Activated T-helper 1 cell treated with anti-CD3 and anti-CD28 coated beads, Interleukin-12 subunit alpha, Interleukin-12 subunit beta, Interleukin-2, Interleukin-4 antibody, amounts not matched to agents 30 ng/mL and 10 ng/mL and 1 ng/mL, durations not matched to agents 14 hours and 24 hours and 36 hours (primary cell): ENCODE measurements around the gene ATG7. TPM values are rescaled to one million over a fixed set of nuclear protein-coding genes. Genes with fewer than 3 reads are reported as not detected.

Experiments
- DNase-seq: peaks from one replicate; pipeline ENCODE4 v3.0.0; 2021; ENCODE audit warnings: low spot score
- H3K27ac Mint-ChIP-seq: one replicate; pipeline ENCODE4 v1.8.0; 2021; ENCODE audit warnings: mild to moderate bottlenecking, mixed read lengths
- H3K27me3 Mint-ChIP-seq: one replicate; pipeline ENCODE4 v1.8.0; 2022; ENCODE audit warnings: mild to moderate bottlenecking, moderate library complexity, mixed read lengths; ENCODE audit not compliant: insufficient read depth
- H3K36me3 Mint-ChIP-seq: one replicate; pipeline ENCODE4 v1.8.0; 2021; ENCODE audit warnings: low read depth, mixed read lengths
- H3K4me1 Mint-ChIP-seq: one replicate; pipeline ENCODE4 v1.8.0; 2021; ENCODE audit warnings: low read depth, mixed read lengths
- H3K4me3 Mint-ChIP-seq: one replicate; pipeline ENCODE4 v1.8.0; 2021; ENCODE audit warnings: mild to moderate bottlenecking, moderate library complexity, mixed read lengths
- H3K9me3 Mint-ChIP-seq: one replicate; pipeline ENCODE4 v1.8.0; 2021; ENCODE audit warnings: mixed read lengths
- intact Hi-C: fragments of 100-400 bp; cut with micrococcal nuclease; formaldehyde crosslinking; loops from one replicate; pipeline ENCODE4 v1.15.1; 2024
- total RNA-seq: library from RNA; stranded (reverse); gene quantifications from 2 replicates; pipeline ENCODE4 v1.2.3, GENCODE V29; 2022

Gene ATG7
- total RNA-seq, 1 donor from 2014 or later: 38.6 TPM

DNA sequence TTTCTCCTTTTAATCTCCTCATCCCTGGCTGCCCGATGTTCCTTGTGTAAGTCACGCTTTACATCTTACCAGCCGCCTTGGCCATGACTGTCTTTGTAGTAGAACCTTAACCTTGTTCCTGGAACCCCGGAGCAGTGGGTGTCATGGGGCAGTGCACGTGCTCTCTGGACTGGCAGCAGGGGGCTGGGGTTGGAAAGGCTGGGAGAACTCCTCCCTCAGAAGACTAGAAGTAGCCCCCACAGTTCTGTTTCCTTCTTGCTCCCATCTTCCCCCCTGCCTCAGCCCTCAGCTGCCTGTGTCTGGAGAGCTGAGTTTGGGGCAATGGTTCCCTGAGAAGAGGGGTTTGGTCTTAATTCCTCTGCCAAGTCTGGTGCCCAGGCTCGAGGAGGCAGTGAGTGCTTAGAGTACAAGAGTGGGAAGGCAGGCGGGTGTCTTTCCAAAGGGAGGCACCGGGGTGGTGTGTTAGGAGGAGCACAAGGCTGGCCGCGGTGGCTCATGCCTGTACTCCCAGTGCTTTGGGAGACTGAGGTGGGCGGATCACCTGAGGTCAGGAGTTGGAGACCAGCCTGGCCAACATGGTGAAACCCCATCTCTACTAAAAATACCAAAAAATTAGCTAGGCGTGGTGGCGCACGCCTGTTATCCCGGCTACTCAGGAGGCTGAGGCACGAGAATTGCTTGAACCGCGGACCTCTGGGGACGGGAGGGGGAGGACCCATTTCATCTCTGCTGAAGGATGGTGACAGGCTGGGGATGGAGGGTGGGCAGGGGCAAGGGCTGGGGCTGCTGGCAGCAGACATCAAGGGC, 271.1 kb downstream of the ATG7 start:
- H3K4me1 Mint-ChIP-seq: no peaks in the 10 kb centered on the region
- peaks cover 4% of the 10 kb centered on the region for H3K36me3 Mint-ChIP-seq
- DNase-seq: no peak
- intact Hi-C loops: no loop called here
- peaks cover 10% of the 10 kb centered on the region for H3K9me3 Mint-ChIP-seq
- no peak overlapping the region for H3K27ac Mint-ChIP-seq
- no peaks in the 10 kb centered on the region for H3K27me3 Mint-ChIP-seq
- H3K4me3 Mint-ChIP-seq: no peak overlapping the region

DNA sequence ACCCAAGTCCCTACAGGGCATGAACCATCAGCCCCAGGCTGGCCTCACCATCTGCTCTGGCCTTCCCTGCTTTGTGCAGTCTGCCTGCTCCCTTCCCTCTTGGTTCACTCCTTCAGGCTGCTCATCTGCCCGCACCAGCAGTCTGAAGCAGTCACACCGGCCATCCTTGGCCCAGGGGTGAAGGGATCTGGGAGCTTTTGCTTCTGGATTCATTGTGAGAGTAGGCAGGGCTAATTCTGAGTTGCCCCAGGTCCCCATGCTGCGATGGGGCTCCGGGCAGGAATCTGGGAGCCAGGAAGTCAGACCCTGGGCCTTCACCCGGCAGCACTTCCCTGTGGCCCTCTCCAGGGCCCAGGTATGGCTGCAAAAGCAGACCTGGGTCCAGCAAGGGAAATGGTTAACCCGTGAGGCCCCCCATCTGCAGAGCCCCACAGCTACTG, 271.8 kb downstream of the ATG7 start:
- peaks cover 10% of the 10 kb centered on the region for H3K9me3 Mint-ChIP-seq

DNA sequence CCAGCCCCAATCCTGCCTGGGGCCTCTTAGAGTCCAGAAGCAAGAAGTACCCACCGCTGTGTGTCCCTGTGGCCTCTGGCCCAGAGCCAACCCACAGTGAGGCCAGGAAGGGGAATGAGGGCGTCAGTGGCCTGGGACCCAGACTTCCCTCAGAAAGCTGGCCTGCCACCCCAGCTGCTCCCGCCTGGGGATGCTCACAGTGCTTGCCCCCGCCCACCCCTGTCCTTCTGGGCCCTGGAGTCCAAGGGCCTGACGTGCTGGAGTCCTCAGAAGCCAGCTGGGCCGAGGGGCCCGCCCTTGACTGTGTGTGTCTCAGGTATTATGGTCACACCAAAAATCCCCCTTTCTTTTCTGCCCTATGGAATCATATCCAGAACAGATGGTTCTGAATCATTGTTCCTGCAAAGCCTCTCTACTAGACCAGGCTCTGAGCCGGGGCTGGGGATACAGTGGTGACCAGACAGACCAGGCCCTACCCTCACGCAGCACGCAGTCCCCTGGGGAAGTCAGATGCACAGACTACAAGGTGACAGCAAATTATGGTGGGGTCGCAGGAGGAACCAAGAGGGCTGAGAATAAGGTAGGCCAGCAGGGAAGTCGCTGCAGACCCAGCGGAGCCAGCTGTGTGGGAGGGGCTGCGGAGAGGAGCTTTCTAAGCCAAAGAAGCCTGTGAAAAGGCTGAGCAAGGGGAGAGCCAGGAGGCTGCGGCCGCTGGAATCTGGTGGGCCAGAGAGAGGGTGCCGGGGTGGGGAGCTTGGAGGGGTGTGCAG, 272.4 kb downstream of the ATG7 start:
- Mint-ChIP-seq H3K9me3 (peaks cover 10% of the 10 kb centered on the region), H3K4me3 (no peak overlapping the region), H3K27ac (no peak overlapping the region), H3K4me1 (no peaks in the 10 kb centered on the region), H3K36me3 (peaks cover 4% of the 10 kb centered on the region), H3K27me3 (no peaks in the 10 kb centered on the region)
- no peak for DNase-seq
- intact Hi-C loops: no loop called here

More for the DNA sequence above, 271.8 kb downstream of the ATG7 start:
- Mint-ChIP-seq H3K4me3 (no peak overlapping the region), H3K36me3 (peaks cover 4% of the 10 kb centered on the region), H3K27me3 (no peaks in the 10 kb centered on the region), H3K27ac (no peak overlapping the region), H3K4me1 (no peaks in the 10 kb centered on the region)
- DNase-seq: no peak
- intact Hi-C loops: no loop called here

DNA sequence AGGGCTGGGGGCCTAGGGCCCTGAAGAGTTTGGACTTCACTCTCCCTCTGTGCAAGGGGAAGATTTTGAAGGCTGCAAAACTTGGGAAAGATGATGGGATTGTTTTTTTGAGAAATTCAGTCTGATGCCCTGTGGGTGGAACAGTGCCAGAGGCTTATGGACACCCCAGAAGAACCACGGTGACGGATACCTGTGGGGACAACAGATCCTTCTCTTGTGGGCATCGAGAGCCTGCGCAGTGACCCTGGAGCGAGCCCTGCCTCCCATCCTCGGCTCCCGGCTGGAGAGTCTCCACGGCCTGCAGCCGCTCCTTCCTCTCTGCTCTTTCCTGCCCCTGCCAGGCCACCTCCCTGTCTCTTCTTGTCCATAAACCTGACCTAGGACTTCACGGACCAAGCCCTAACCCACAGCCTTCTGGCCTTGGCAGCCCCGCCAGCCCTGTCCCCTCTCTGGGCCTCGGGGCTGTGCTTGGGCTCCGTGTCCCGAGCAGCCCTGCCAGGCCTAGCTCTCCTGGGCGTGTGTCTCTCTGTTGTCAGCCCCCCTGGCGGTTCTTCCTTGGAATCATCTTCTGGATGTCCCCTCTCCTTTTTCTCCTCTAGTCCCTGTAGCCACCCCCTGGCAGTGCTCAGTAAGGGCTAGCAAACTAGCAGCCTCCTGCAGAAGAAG, 273.1 kb downstream of the ATG7 start:
- Mint-ChIP-seq H3K36me3 (peaks cover 4% of the 10 kb centered on the region), H3K4me3 (no peak overlapping the region), H3K4me1 (no peaks in the 10 kb centered on the region), H3K27me3 (no peaks in the 10 kb centered on the region), H3K27ac (no peak overlapping the region), H3K9me3 (peaks cover 10% of the 10 kb centered on the region)
- intact Hi-C loops: no loop called here
- DNase-seq: no peak

DNA sequence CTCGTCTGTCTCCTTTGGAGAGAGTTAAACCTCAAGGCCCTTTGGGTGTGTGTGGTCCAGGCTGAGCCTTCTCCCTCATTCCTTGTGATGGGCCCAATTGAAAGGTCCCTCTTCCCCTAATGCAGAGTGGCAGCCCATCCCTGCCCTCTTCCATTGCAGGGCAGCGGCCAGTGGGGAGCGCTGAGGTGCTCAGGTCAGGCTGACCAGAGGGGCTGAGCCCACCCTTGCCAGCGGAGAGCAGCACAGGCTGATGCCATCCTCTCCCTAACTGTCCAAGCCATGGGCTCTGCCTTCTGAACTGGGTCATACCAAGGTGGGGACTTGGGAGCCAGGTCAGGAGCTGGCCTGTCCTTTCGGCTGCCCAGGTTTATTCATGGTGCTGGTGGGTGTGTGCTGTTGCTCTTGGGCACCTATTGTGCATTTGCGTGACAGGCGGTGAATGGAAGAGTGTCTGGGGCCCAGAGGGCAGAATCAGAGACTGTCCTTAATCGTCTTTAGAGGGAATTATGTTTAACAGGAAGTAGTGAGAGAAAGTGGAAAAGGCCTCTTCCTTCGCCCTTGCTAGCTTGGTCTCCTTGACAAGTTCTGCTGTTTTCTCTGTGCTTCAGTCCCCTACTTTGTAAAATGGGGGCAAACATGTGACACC, 274.6 kb downstream of the ATG7 start:
- intact Hi-C loops: loop anchor here (2.0 kb wide), 1 partner anchor 80 kb away; no protein-coding TSS in a partner anchor
- Mint-ChIP-seq H3K9me3 (peaks cover 10% of the 10 kb centered on the region), H3K4me3 (no peak overlapping the region), H3K27ac (no peak overlapping the region), H3K27me3 (no peaks in the 10 kb centered on the region), H3K4me1 (no peaks in the 10 kb centered on the region), H3K36me3 (peaks cover 4% of the 10 kb centered on the region)
- DNase-seq: no peak

DNA sequence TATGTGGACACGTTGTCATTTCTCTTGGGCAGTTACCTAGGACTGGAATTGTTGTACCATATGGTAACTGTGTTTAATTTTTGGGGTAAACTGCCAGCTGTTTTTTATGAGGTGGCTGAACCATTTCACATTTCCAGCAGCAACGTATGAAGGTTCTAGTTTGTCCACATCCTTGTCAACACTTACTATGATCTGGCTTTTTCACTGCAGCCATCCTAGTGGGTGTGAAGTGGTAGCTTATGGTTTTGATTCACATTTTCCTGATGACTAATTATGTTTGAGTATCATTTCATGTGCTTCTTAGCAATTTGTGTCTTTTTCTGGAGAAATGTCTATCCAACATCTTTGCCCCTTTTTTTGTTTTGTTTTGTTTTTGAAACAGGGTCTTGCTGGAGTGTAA, 275.3 kb downstream of the ATG7 start:
- H3K27me3 Mint-ChIP-seq: no peaks in the 10 kb centered on the region
- peaks cover 4% of the 10 kb centered on the region for H3K36me3 Mint-ChIP-seq
- H3K4me1 Mint-ChIP-seq: no peaks in the 10 kb centered on the region
- no peak for DNase-seq
- intact Hi-C loops: loop anchor here (2.0 kb wide), 1 partner anchor 79 kb away; no protein-coding TSS in a partner anchor
- H3K27ac Mint-ChIP-seq: peak overlapping the region; percentile 29
- peaks cover 10% of the 10 kb centered on the region for H3K9me3 Mint-ChIP-seq
- no peak overlapping the region for H3K4me3 Mint-ChIP-seq

DNA sequence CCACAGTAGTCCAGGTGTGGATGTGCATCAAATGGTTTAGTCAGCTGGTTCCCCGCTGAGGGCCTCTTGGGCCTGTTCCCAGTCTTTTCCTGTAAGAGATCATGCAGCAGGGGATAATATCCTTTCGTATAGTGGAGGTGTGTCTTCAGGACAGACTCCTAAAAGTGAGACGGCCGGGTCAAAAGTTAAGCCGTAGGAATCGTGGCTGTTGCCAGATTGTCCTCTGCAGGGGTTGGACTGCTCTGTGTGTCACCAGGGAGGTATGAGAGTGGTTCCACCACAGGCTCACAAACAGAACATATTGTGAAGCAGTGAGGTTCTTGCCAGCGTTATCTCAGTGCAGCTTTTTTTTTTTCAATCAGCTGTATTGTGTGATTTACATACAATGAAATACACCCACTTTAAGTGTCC, 276.5 kb downstream of the ATG7 start:
- Mint-ChIP-seq H3K4me3 (no peak overlapping the region), H3K9me3 (peaks cover 10% of the 10 kb centered on the region), H3K27me3 (no peaks in the 10 kb centered on the region), H3K27ac (no peak overlapping the region), H3K4me1 (no peaks in the 10 kb centered on the region), H3K36me3 (peaks cover 8% of the 10 kb centered on the region)
- DNase-seq: no peak
- intact Hi-C loops: loop anchor here (2.0 kb wide), 1 partner anchor 94 kb away; the partner anchor contains the start of gene VGLL4

DNA sequence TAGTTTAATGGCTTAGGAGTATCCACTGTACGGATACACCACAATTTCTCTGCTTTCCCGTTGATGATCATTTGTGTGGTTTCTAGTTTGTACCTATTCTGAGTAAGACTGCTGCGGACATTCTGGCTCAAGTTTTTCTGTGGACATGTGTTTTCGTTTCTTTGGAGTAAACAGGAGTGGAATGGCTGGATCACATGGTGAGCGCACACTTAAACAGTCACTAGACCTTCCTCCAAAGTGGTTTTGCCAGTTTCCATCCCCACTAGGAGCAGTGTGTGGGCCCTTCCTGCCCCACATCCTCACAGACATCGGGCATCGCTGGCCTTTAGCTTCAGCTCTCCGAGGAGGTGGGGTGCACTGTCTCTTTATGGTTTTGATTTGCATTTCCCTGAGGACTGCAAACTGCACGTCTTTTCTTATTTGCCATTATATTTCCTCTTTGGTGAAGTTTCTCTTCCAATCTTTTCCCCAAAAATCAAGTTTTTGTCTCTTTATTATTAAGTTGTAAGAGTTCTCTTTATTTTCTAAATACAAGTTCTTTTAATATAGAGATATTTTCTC, 277.5 kb downstream of the ATG7 start:
- Mint-ChIP-seq H3K9me3 (peaks cover 10% of the 10 kb centered on the region), H3K36me3 (peaks cover 8% of the 10 kb centered on the region), H3K4me1 (no peaks in the 10 kb centered on the region), H3K27ac (no peak overlapping the region), H3K4me3 (no peak overlapping the region), H3K27me3 (no peaks in the 10 kb centered on the region)
- intact Hi-C loops: loop anchor here (2.0 kb wide), 1 partner anchor 93 kb away; the partner anchor contains the start of gene VGLL4
- no peak for DNase-seq

DNA sequence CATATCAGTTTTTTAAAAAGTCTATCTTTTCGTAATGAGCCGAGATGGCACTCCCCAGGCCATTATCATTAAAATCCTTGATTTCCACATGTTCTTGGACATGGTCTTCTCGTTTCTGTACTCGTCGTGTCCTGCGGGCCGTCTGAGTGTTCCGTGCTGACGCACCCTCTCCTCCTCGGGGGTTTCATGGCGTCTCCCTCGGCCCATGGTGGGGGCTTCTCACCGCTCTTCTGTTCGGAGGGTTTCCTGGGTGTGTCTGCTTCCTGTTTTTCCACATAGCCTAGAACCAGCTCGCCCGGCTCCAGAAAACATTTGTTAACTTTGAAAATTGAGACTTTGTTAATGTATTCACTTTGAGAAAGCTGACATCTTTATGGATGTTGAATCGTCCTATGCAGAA, 278.8 kb downstream of the ATG7 start:
- intact Hi-C loops: no loop called here
- no peak overlapping the region for H3K27ac Mint-ChIP-seq
- H3K4me3 Mint-ChIP-seq: no peak overlapping the region
- H3K4me1 Mint-ChIP-seq: no peaks in the 10 kb centered on the region
- no peak for DNase-seq
- H3K9me3 Mint-ChIP-seq: peaks cover 10% of the 10 kb centered on the region
- no peaks in the 10 kb centered on the region for H3K27me3 Mint-ChIP-seq
- H3K36me3 Mint-ChIP-seq: peaks cover 8% of the 10 kb centered on the region

DNA sequence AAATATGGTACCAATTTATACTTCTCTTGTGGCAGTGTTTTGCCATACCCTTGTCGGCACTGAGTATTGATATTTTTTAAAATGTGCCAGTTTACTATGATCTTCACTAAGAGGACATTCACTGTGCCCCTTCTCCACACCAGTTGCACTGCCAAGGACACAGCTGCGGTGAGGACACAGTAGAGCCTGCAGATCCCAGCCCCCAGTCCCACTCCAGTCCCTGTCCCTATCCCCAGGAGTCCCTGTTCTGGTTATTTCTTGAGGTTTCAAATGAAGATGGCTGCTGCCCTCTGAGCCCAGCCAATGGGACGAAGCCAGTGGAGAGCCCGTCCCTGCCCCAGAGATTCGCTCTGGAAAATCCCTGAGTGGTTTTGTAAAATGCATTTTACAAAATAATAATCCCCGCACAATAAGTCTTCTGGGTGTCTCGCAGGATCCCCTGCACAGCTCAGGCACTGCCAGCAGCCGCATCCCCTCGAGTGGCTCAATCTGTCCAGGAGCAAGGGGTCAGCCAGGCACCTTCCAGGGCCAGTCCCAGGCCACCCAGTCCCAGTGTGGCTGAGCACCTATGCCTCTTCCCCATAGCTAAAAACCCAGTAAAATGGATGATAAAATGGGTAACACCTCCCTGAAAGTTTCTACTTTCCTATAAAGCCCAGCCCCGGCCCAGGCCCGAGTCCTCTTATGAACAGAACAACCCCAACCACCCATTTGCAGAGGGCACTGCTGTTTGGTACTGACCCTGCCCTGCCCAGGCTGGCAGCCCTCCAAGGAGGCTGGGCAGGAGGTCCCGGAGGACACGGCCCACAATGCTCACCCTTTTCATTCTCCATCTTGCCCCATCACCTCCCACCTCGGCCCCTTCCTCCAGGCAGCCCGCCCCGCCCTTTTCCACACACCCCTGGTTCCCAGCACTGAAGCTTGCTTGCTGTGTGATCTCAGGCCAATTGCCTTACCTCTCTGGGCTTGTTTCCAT, 280.4 kb downstream of the ATG7 start:
- peaks cover 2% of the 10 kb centered on the region for H3K9me3 Mint-ChIP-seq

DNA sequence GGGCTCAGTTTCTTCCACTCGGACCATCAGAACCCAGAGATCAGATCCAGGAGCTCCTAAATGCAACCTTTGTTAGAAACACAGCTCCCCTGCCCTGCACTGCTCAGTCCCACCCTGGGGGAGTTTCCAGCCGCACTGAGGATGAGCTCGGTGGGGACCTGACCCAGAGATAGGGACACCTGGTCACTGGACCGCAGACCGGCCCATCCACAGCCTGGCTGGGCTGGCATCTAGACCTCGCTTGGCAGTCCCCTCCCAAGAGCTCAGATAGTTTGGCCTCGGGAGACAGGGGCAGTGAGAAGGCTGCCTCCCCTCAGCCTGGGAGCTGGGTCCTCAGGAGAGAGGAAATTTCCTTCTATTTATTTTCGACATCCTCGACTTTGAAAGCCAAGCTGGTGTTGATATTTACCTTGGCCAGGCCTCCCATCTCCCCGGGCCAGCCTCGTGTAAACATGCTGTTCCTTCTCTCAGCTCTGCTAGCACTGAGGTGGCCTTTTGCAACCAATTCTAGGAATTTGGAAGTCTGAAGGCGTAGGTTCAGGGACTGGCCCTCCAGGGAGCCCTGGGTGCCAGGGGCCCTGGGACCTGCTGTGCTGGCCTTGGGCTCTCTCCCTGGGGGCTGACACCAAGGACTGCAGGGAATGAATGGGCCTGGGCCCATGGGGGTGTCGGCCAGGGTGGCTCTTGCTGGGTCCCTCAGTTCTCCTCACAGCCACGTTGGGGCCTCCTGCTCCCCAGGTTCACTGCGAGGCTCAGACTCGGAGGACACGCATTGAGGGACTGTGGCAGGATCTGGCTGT, 281.4 kb downstream of the ATG7 start:
- Mint-ChIP-seq H3K9me3 (no peaks in the 10 kb centered on the region), H3K36me3 (peaks cover 14% of the 10 kb centered on the region), H3K27ac (no peak overlapping the region), H3K4me1 (peaks cover 6% of the 10 kb centered on the region), H3K4me3 (no peak overlapping the region), H3K27me3 (no peaks in the 10 kb centered on the region)
- intact Hi-C loops: no loop called here
- DNase-seq: no peak

More for the DNA sequence above, 280.4 kb downstream of the ATG7 start:
- H3K27ac Mint-ChIP-seq: no peak overlapping the region
- peaks cover 9% of the 10 kb centered on the region for H3K36me3 Mint-ChIP-seq
- DNase-seq: no peak
- H3K27me3 Mint-ChIP-seq: no peaks in the 10 kb centered on the region
- intact Hi-C loops: no loop called here
- H3K4me1 Mint-ChIP-seq: peaks cover under 1% of the 10 kb centered on the region
- H3K4me3 Mint-ChIP-seq: no peak overlapping the region
